Retinal pigment epithelial cell (primary cell): Measurements from ENCODE around the gene KLRK1.
"Not testable (repeated sequence)": the region's sequence is repeated elsewhere in the genome, so short reads cannot be mapped to it uniquely, and the experiment has no call there.

ENCODE experiments used
- DNase-seq: peaks from one replicate; pipeline ENCODE4 v3.0.0-alpha.2; 2010; ENCODE audit warnings: low read depth
- H3K4me3 ChIP-seq: 2 replicates; pipeline ENCODE4 v1.5.1; 2011; ENCODE audit warnings: mild to moderate bottlenecking, low read length, control low read depth, moderate library complexity
- CTCF ChIP-seq: conservative IDR thresholded peaks from 2 replicates; pipeline ENCODE4 v1.5.1; 2011; ENCODE audit warnings: low read depth, low read length, control low read depth, inconsistent platforms

Gene KLRK1

GRCh38 chr12:10381928-10382628 lies 7.8 kb downstream of the KLRK1 start:
- TF ChIP-seq CTCF: no peak
- no peak overlapping the region for H3K4me3 ChIP-seq
- no peak for DNase-seq

DNA sequence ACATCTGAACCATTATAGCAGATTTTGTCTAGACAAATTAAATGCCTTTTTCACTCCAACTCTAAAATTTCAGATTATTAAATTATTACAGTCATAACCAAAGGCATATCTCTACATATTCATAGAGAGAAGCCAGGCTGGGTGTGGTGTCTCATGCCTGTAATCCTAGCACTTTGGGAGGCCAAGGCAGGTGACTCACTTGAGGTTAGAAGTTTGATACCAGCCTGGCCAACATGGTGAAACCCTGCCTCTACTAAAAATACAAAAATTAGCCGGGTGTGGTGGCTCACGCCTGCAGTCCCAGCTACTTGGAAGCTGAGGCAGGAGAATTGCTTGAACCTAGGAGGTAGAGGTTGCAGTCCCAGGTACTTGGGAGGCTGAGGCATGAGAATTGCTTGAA lies 11.1 kb downstream of the KLRK1 start:
- not testable (repeated sequence) for H3K4me3 ChIP-seq, DNase-seq

DNA sequence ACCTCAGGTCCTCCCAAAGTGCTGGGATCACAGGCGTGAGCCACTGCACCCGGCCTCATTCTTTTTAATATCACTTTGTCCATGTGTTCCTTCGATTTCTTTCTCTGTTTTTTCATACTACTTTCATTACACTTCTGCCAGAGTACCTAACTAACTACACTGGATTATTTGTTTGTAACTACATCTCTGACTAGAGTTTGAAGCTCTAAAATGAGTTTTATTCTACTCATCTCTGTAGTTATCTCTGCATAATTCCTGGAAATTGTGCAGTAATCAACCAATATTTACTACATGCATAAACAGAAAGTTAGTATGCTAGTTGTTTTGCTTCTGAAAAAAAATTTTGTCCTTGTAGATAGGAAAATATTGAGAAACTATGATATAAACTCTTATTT lies 15.2 kb downstream of the KLRK1 start:
- no peak for TF ChIP-seq CTCF
- DNase-seq: no peak
- H3K4me3 ChIP-seq: no peak overlapping the region

- no peak for TF ChIP-seq CTCF
- DNase-seq: no peak
- no peak overlapping the region for H3K4me3 ChIP-seq
Observed at GRCh38 chr12:10372559-10372958, 17.3 kb downstream of the KLRK1 start.

DNA sequence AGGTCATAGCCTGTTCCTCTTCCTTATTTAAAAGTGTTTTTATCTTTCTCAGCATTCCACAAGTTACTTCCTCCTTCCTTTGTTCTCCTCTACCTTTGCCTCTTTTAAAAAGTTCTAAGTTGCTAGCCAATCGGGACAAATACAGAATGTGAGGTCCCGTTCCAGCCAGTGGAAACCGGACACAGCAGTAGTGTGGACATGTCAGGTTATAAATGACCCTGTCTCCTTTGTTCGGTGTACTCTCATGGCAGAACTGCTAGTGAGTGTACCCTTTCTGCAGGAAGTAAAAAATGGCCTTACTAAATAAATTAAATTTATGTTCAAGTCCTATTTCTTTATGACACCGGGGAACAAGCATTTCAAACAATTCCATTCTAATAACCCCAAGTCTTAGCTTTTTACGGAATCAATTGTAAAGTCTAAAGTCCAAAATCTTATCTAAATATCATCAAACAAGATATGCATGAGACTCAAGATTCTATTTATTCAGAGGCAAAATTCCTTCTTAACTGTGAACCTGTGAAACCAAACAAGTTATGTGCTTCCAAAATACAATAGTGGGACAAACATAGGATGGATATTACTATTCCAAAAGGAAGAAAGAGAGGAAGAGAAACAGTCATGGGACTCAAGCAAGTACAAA lies 17.8 kb downstream of the KLRK1 start:
- DNase-seq, H3K4me3 ChIP-seq: not testable (repeated sequence)

DNA sequence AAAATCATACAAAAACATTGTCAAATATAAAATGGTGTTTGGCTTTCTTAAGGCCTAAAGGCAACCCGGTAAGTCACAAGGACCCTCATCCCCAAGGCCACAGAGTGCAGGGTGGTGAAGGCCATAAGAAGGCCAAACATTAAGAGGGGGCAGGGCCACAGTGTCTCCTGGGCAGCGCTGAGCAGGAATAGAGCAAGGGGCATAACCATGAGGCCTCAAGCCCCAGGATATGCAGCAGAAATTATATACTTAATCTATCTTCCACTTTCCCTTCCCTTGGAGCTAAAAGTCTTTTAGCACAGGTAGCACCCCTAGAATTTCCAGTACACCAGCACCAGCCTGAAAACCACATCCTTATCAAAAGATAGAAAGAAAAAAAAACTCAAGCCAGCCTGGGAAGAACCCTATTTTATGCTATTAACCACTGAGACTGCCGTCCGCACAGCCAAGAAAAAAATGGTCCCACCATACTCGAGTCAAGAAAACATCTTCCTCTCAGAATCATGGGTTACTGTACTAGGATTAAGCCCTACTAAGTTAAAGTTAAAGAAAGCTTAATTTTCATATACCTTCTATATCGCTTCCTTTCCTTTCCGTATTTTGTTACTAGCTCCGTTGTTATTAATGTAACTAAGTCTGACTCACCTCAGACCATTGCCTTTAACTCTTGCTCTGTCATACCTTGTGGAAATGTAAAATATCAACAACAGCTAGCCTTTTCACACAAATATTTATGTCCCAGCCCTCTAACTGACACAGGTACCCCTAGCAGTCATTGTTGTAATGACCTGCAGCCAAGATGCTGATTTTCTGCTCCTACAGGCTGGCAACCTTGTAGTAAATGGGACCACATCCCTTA lies 20.1 kb downstream of the KLRK1 start:
- H3K4me3 ChIP-seq: no peak overlapping the region
- no peak for TF ChIP-seq CTCF
- no peak for DNase-seq

- H3K4me3 ChIP-seq: no peak overlapping the region
- TF ChIP-seq CTCF: no peak
- DNase-seq: no peak
Observed at GRCh38 chr12:10368206-10369171, 21.4 kb downstream of the KLRK1 start.

DNA sequence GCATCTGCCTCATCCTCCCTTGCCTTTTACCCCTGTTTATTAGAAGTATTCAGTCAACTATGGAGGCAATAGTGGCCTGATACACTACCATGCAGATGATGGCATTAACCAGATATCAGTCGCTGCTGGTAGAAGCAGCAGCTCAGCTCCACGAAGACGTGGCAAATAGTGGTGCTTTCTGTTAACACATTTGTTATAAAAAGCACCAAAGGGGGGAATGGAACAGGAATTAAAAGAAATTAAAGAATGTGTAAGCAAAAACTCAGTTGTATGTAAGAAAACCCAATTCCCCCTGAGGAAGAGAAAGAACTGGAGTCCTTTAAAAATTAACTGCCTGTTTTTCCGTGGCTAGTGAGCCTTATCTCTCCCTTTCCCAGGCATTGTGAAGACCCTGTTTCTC lies 22.1 kb downstream of the KLRK1 start:
- not testable (repeated sequence) for DNase-seq, H3K4me3 ChIP-seq
